HepG2 (cell line): ENCODE results near the gene HLA-DMB. TPM values are rescaled to one million over a fixed set of nuclear protein-coding genes. Genes with fewer than 3 reads are reported as not detected.

ENCODE experiments used
- ELK4 ChIP-seq: sonication (generic); formaldehyde crosslinking; IDR thresholded peaks from 2 replicates; pipeline ENCODE4 v1.9.0; 2021; ENCODE audit warnings: missing genetic modification reagents, borderline replicate concordance
- EZH2 ChIP-seq: conservative IDR thresholded peaks from 2 replicates; pipeline ENCODE4 v1.6.1; 2012; ENCODE audit warnings: mild to moderate bottlenecking, low read depth, low read length, moderate library complexity
- HOXA7 ChIP-seq: sonication (generic); formaldehyde crosslinking; IDR thresholded peaks from 2 replicates; pipeline ENCODE4 v1.8.1; 2022; ENCODE audit warnings: mild to moderate bottlenecking, missing genetic modification reagents, moderate library complexity
- IKZF5 ChIP-seq: IDR thresholded peaks from 2 replicates; pipeline ENCODE4 v1.6.1; 2018; ENCODE audit warnings: missing genetic modification reagents, mild to moderate bottlenecking, missing compliant biosample characterization
- MIER2 ChIP-seq: IDR thresholded peaks from 2 replicates; pipeline ENCODE4 v1.6.1; 2016; ENCODE audit warnings: missing biosample characterization, missing genetic modification reagents
- MIER3 ChIP-seq: IDR thresholded peaks from 2 replicates; pipeline ENCODE4 v1.6.1; 2016; ENCODE audit warnings: missing compliant biosample characterization, borderline replicate concordance
- RBM22 ChIP-seq: fragments of 200-400 bp; formaldehyde crosslinking; optimal IDR thresholded peaks from 2 replicates; pipeline ENCODE3; 2017; ENCODE audit warnings: mild to moderate bottlenecking, low read length, moderate library complexity
- TBP ChIP-seq: sonication (generic); formaldehyde crosslinking; IDR thresholded peaks from 2 replicates; pipeline ENCODE4 v1.5.0; 2020; ENCODE audit warnings: missing genetic modification reagents
- YY1 ChIP-seq: IDR thresholded peaks from 2 replicates; pipeline ENCODE4 v1.6.1; 2011; ENCODE audit warnings: low read length, low read depth, moderate library complexity, mild to moderate bottlenecking; ENCODE audit not compliant: insufficient read depth, insufficient replicate concordance
- ZBTB42 ChIP-seq: sonication (generic); formaldehyde crosslinking; IDR thresholded peaks from 2 replicates; pipeline ENCODE4 v1.5.0; 2020; ENCODE audit warnings: mild to moderate bottlenecking, missing genetic modification reagents
- ZNF446 ChIP-seq: sonication (generic); formaldehyde crosslinking; IDR thresholded peaks from 2 replicates; pipeline ENCODE4 v1.5.0; 2020; ENCODE audit warnings: mild to moderate bottlenecking, missing genetic modification reagents
- ZNF496 ChIP-seq: sonication (generic); formaldehyde crosslinking; IDR thresholded peaks from 2 replicates; pipeline ENCODE4 v1.8.1; 2023; ENCODE audit warnings: mild to moderate bottlenecking, moderate library complexity, missing genetic modification reagents; ENCODE audit not compliant: insufficient replicate concordance
- polyA plus RNA-seq, 8 experiments: library from polyadenylated mRNA; depleted of rRNA in 3 of 8; stranded (reverse) in 7 of 8; unstranded in 1 of 8; fragments of >200 nt; fragmentation: Illumina TruSeq in 4 of 8; extraction: Trizol in 4 of 8; gene quantifications; 2 replicates each; pipeline versions ENCODE4 v1.2.1 to v1.2.3, GENCODE V29; 2011 to 2016; ENCODE audit warnings: low read depth in 4 of 8, missing spikeins in 1 of 8, mixed read lengths in 1 of 8; ENCODE audit not compliant: insufficient read depth in 1 of 8
- total RNA-seq, 5 experiments: library from RNA; depleted of rRNA; stranded (reverse); fragments of >200 nt; fragmentation: Illumina TruSeq; extraction: Trizol; gene quantifications; 2 replicates each; pipeline ENCODE4 v1.2.3, GENCODE V29; 2016; ENCODE audit warnings: low read depth in 1 of 5
- TF ChIP-seq, protein P1 (sequence below): fragments of 450-650 bp; IDR thresholded peaks from 2 replicates; pipeline ENCODE4 v1.6.1; 2017; ENCODE audit warnings: mild to moderate bottlenecking
- TF ChIP-seq, protein P2 (sequence below): sonication (generic); formaldehyde crosslinking; IDR thresholded peaks from 2 replicates; pipeline ENCODE4 v1.9.0; 2021; ENCODE audit warnings: mild to moderate bottlenecking, missing genetic modification reagents
- TF ChIP-seq, protein P3 (sequence below): sonication (generic); formaldehyde crosslinking; IDR thresholded peaks from 2 replicates; pipeline ENCODE4 v1.8.0; 2022; ENCODE audit warnings: mild to moderate bottlenecking, missing genetic modification reagents; ENCODE audit not compliant: insufficient replicate concordance

HLA-DMB gene
- total and polyA plus RNA-seq, 2 of the 13 experiments (the other 11 are each of a cell fraction or from before 2014, with no cell fraction given) = not detected

DNA sequence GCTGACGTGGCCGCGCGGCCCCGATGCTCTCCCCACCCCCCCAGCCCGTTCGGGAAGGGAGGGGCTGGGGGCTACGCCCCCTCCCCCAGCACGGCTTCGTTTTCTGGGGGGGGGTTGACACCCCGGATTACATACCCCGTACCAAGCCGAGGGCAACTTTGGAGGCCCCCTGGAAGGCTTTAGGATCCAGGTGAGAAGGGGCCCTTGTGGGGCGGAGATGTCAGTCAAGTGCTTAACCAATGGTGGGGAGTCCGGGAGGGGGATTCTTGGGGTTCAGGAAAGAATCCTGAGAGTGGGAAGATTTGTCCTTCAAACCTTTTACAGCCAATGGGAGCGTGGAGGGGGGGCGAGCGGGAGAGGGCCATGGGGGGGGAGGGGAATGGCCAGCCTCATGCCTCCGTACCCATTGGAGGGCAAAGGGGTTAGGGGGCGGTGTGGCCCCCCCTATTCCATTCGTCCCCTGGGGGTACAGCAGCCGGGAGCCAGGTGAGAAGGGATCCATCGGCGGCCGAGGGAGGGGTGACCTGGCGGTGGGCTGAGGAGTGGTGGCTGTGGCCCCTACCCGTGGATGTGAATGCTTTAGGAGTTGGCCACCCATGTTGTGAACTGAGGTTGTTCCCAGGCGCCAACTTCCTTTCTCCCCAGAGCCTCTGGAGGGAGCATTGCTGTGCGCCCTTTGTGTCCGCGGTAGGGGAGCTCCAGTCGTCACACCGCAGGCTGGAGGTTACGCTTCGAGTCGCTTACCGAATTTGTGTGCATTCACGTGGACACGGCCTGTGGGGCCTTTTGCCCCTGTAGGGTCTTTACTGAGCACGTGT is 28.2 kb upstream of the HLA-DMB start (continued):
- TF ChIP-seq, protein P1, sequence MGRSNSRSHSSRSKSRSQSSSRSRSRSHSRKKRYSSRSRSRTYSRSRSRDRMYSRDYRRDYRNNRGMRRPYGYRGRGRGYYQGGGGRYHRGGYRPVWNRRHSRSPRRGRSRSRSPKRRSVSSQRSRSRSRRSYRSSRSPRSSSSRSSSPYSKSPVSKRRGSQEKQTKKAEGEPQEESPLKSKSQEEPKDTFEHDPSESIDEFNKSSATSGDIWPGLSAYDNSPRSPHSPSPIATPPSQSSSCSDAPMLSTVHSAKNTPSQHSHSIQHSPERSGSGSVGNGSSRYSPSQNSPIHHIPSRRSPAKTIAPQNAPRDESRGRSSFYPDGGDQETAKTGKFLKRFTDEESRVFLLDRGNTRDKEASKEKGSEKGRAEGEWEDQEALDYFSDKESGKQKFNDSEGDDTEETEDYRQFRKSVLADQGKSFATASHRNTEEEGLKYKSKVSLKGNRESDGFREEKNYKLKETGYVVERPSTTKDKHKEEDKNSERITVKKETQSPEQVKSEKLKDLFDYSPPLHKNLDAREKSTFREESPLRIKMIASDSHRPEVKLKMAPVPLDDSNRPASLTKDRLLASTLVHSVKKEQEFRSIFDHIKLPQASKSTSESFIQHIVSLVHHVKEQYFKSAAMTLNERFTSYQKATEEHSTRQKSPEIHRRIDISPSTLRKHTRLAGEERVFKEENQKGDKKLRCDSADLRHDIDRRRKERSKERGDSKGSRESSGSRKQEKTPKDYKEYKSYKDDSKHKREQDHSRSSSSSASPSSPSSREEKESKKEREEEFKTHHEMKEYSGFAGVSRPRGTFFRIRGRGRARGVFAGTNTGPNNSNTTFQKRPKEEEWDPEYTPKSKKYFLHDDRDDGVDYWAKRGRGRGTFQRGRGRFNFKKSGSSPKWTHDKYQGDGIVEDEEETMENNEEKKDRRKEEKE = no peak
- TF ChIP-seq ZBTB42 (CRISPR knock-in tag) = no peak
- TF ChIP-seq, protein P2, sequence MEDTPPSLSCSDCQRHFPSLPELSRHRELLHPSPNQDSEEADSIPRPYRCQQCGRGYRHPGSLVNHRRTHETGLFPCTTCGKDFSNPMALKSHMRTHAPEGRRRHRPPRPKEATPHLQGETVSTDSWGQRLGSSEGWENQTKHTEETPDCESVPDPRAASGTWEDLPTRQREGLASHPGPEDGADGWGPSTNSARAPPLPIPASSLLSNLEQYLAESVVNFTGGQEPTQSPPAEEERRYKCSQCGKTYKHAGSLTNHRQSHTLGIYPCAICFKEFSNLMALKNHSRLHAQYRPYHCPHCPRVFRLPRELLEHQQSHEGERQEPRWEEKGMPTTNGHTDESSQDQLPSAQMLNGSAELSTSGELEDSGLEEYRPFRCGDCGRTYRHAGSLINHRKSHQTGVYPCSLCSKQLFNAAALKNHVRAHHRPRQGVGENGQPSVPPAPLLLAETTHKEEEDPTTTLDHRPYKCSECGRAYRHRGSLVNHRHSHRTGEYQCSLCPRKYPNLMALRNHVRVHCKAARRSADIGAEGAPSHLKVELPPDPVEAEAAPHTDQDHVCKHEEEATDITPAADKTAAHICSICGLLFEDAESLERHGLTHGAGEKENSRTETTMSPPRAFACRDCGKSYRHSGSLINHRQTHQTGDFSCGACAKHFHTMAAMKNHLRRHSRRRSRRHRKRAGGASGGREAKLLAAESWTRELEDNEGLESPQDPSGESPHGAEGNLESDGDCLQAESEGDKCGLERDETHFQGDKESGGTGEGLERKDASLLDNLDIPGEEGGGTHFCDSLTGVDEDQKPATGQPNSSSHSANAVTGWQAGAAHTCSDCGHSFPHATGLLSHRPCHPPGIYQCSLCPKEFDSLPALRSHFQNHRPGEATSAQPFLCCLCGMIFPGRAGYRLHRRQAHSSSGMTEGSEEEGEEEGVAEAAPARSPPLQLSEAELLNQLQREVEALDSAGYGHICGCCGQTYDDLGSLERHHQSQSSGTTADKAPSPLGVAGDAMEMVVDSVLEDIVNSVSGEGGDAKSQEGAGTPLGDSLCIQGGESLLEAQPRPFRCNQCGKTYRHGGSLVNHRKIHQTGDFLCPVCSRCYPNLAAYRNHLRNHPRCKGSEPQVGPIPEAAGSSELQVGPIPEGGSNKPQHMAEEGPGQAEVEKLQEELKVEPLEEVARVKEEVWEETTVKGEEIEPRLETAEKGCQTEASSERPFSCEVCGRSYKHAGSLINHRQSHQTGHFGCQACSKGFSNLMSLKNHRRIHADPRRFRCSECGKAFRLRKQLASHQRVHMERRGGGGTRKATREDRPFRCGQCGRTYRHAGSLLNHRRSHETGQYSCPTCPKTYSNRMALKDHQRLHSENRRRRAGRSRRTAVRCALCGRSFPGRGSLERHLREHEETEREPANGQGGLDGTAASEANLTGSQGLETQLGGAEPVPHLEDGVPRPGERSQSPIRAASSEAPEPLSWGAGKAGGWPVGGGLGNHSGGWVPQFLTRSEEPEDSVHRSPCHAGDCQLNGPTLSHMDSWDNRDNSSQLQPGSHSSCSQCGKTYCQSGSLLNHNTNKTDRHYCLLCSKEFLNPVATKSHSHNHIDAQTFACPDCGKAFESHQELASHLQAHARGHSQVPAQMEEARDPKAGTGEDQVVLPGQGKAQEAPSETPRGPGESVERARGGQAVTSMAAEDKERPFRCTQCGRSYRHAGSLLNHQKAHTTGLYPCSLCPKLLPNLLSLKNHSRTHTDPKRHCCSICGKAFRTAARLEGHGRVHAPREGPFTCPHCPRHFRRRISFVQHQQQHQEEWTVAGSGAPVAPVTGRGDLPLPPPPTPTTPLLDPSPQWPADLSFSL (CRISPR knock-in tag) = no peak
- TF ChIP-seq ZNF496 (CRISPR knock-in tag) = no peak
- no peak for TF ChIP-seq TBP (CRISPR knock-in tag)
- TF ChIP-seq ZNF446 (CRISPR knock-in tag) = peak; percentile 95
- TF ChIP-seq YY1 = no peak
- no peak for TF ChIP-seq RBM22
- TF ChIP-seq, protein P3, sequence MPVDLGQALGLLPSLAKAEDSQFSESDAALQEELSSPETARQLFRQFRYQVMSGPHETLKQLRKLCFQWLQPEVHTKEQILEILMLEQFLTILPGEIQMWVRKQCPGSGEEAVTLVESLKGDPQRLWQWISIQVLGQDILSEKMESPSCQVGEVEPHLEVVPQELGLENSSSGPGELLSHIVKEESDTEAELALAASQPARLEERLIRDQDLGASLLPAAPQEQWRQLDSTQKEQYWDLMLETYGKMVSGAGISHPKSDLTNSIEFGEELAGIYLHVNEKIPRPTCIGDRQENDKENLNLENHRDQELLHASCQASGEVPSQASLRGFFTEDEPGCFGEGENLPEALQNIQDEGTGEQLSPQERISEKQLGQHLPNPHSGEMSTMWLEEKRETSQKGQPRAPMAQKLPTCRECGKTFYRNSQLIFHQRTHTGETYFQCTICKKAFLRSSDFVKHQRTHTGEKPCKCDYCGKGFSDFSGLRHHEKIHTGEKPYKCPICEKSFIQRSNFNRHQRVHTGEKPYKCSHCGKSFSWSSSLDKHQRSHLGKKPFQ (CRISPR knock-in tag) = no peak
- no peak for TF ChIP-seq ELK4
- TF ChIP-seq EZH2 = no peak
- TF ChIP-seq HOXA7 (CRISPR knock-in tag) = no peak
- peak; percentile 4; the same call in 1 of the 2 replicates for TF ChIP-seq IKZF5 (CRISPR knock-in tag)
- no peak for TF ChIP-seq MIER2 (CRISPR knock-in tag)
- TF ChIP-seq MIER3 (CRISPR knock-in tag) = no peak
